ENCODE results near the gene ENO1. TPM values are rescaled to one million over a fixed set of nuclear protein-coding genes. Genes with fewer than 3 reads are reported as not detected.

ENO1 gene
- total RNA-seq, 1 experiment from 2014 or later = 2,334 TPM

GRCh38 chr1:8851060-8851459, 27.4 kb downstream of the ENO1 start (continued):
- TF ChIP-seq REST (IDR thresholded peaks at IDR 0.05; ENCODE audit: low read depth) (no peak), POLR2A (IDR thresholded peaks at IDR 0.05; ENCODE audit: borderline replicate concordance, extremely low read depth, insufficient read depth, insufficient read length) (no peak)
- TF ChIP-seq, protein P1, sequence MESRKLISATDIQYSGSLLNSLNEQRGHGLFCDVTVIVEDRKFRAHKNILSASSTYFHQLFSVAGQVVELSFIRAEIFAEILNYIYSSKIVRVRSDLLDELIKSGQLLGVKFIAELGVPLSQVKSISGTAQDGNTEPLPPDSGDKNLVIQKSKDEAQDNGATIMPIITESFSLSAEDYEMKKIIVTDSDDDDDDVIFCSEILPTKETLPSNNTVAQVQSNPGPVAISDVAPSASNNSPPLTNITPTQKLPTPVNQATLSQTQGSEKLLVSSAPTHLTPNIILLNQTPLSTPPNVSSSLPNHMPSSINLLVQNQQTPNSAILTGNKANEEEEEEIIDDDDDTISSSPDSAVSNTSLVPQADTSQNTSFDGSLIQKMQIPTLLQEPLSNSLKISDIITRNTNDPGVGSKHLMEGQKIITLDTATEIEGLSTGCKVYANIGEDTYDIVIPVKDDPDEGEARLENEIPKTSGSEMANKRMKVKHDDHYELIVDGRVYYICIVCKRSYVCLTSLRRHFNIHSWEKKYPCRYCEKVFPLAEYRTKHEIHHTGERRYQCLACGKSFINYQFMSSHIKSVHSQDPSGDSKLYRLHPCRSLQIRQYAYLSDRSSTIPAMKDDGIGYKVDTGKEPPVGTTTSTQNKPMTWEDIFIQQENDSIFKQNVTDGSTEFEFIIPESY (IDR thresholded peaks at IDR 0.05; ENCODE audit: extremely low read depth, insufficient replicate concordance, low read length) = no peak

DNA sequence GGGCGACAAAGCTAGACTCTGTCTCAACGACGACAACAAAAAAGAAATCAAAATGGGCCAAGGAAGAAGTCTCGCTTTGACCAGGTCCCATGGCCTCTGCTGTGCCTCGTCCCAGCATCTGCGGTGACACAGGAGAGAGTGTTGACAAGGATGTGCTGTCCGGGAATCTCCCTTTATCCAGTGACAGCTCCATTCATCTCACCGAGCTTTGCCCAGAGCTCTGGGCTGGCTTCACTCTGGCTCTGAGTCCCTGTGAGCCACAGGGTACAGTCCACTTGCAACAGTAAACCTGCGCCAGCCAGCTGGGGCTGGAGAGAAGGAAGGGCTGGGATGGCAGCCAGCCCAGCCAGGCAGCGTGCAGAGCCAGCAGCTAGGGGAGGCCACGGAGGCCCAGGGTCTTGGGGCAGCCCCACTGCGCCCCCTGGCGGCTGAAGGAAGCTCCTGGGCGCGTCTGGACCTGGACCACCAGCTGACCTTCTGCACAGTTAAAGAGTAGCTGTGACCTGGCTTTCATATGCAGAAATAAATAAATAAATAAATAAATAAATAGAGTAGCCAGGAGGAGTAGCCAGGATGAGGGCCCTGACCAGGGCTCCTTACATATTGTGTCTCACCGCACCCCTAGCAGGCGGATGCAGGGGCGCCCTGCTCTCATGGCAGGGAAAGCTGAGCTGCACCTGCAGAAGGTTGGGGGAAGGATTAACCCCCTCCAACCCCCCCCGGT, 29.7 kb downstream of the ENO1 start:
- no peak overlapping the region for H2AFZ ChIP-seq (ENCODE audit: low read depth, low read length, poor library complexity, severe bottlenecking)
- peaks cover 3% of the 10 kb centered on the region; the same call in 1 of the 2 replicates for H3K27me3 ChIP-seq (ENCODE audit: insufficient read depth, low read length)
- ChIA-PET POLR2A (interaction anchor here (1.0 to 1.8 kb wide), 4 partner anchors 11 to 335 kb away, joined by 3 to 7 read pairs (median 4); partner anchors contain the start of gene RERE), CTCF (interaction anchor here (0.7 to 6.1 kb wide), 32 partner anchors 9 to 1180 kb away, joined by 3 to 103 read pairs (median 4); no protein-coding TSS in a partner anchor), RAD21 (ENCODE audit: low non-redundant PET in 1 of 2, low total read pairs in 2 of 2, uncharacterized antibody in 2 of 2, unreplicated experiment in 2 of 2) (interaction anchor here (0.6 to 1.6 kb wide), 12 partner anchors 23 to 387 kb away, joined by 3 to 10 read pairs (median 3); no protein-coding TSS in a partner anchor)
- H3K36me3 ChIP-seq (ENCODE audit: control insufficient read depth in 1 of 2, insufficient read depth in 2 of 2, low read length in 2 of 2) = no peaks in the 10 kb centered on the region
- H3K79me2 ChIP-seq (ENCODE audit: insufficient read depth, low read length) = no peaks in the 10 kb centered on the region
- no peak overlapping the region for H3K9ac ChIP-seq (ENCODE audit: low read length)
- H3K27ac ChIP-seq (ENCODE audit: low read depth, low read length) = no peak overlapping the region
- no TSS peak for BruUV-seq (replicated peaks)
- DNase-seq (ENCODE audit: low read depth, low spot score) (peak; percentile 55), ATAC-seq (peak; percentile 98)
- intact Hi-C loops (cut with micrococcal nuclease) = loop anchor here (1.0 to 5.0 kb wide), 2 partner anchors 122 to 288 kb away; no protein-coding TSS in a partner anchor
- H3K4me1 ChIP-seq (ENCODE audit: control insufficient read depth in 1 of 2, insufficient read depth in 2 of 2, low read length in 2 of 2) = peaks cover 0 to 4% of the 10 kb centered on the region in 2 experiments; a peak in 2 of 4 replicates
- no peaks in the 10 kb centered on the region for H3K9me2 ChIP-seq (ENCODE audit: insufficient read depth)
- peak overlapping the region; percentile 45 for H3K4me2 ChIP-seq (ENCODE audit: low read length)
- no peak overlapping the region for H3K4me3 ChIP-seq (replicated peaks in 1 of 2; ENCODE audit: low read depth in 1 of 2, low read length in 2 of 2)
- no peaks in the 10 kb centered on the region for H4K20me1 ChIP-seq (ENCODE audit: insufficient read depth)
- no peaks in the 10 kb centered on the region for H3K9me3 ChIP-seq (ENCODE audit: control insufficient read depth in 1 of 2, insufficient read depth in 1 of 2, low read depth in 1 of 2, low read length in 2 of 2)
- TF ChIP-seq FOSL1 (IDR thresholded peaks at IDR 0.05; ENCODE audit: low read depth) (no peak), ATF3 (IDR thresholded peaks at IDR 0.05) (no peak), RAD21 (IDR thresholded peaks at IDR 0.05; ENCODE audit: low read depth) (peak; percentile 93), REST (IDR thresholded peaks at IDR 0.05; ENCODE audit: low read depth) (no peak), YY1 (IDR thresholded peaks at IDR 0.05; ENCODE audit: extremely low read depth, insufficient replicate concordance, low read depth, low read length) (peak; percentile 18), SRF (IDR thresholded peaks at IDR 0.05; ENCODE audit: low read depth) (no peak), TCF7L2 (IDR thresholded peaks at IDR 0.05; ENCODE audit: borderline replicate concordance, extremely low read depth, insufficient read depth, insufficient read length) (no peak)

Measured in HCT116 (cell line).